Muscle layer of duodenum (tissue), 2 donors: ENCODE data around the gene TEX36.

ENCODE experiments used
- H3K27ac ChIP-seq: one replicate; pipeline ENCODE4 v1.7.0; 2013; ENCODE audit warnings: mild to moderate bottlenecking, low read length
- H3K27me3 ChIP-seq: one replicate; pipeline ENCODE4 v1.7.0; 2013; ENCODE audit warnings: low read depth, mild to moderate bottlenecking, control low read depth, low read length
- H3K36me3 ChIP-seq, 2 donors: one replicate each; pipeline ENCODE4 v1.7.0; 2013; ENCODE audit warnings: low read length in 2 of 2, control low read depth in 1 of 2, mild to moderate bottlenecking in 1 of 2; ENCODE audit not compliant: insufficient read depth in 2 of 2, control insufficient read depth in 1 of 2
- H3K4me1 ChIP-seq, 2 donors: one replicate each; pipeline ENCODE4 v1.7.0; 2013; ENCODE audit warnings: low read length in 2 of 2, mild to moderate bottlenecking in 2 of 2, control low read depth in 1 of 2, moderate library complexity in 1 of 2; ENCODE audit not compliant: insufficient read depth in 2 of 2, control insufficient read depth in 1 of 2
- H3K4me3 ChIP-seq, 2 donors: one replicate each; pipeline ENCODE4 v1.7.0; 2013; ENCODE audit warnings: low read length in 2 of 2, low read depth in 1 of 2, mild to moderate bottlenecking in 1 of 2
- H3K9me3 ChIP-seq, 2 donors: one replicate each; pipeline ENCODE4 v1.7.0; 2013; ENCODE audit warnings: low read length in 2 of 2, control low read depth in 1 of 2, mild to moderate bottlenecking in 1 of 2; ENCODE audit not compliant: control insufficient read depth in 1 of 2
- donor health status: healthy.

Gene TEX36

DNA sequence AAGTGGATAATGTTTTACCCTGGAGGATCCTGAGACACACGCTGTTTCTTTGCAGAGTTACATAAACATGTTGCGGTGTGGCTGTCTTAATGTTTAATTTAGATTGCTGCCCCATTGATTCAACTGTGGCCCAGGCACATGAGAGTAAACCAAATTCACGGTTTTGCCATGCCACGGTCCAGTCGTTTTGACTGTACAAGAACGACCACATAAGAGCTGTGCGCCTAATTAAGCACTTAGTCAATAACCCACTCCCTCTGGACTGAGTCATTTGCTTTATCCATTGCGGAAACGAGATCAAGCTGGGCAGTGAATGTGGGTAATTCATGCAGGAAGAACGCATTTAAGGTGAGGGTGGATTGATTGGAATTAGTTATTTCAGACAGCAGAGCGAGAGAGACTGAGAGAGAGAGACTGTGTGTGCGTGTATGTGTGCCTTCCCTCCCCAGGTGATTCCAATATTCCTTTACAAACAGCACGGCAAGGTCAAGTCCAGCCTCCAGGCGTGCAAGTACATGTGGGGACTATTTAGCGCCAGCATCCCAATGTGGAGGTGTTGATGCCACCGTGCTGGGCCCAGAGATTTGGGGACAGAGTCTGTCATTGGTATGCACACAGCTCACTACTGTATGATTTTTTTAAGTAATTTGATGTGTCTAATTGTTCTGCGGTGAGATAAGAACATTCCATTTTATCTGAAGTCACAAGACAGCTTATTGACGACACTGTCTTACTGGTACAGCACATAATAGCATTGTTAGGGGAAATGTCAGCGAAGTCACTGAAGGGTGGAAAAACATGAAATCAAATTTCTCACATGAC lies 8.4 kb upstream of the TEX36 start:
- H3K4me1 ChIP-seq = no peaks in the 10 kb centered on the region
- H3K9me3 ChIP-seq = no peaks in the 10 kb centered on the region
- H3K27ac ChIP-seq = no peak overlapping the region
- H3K36me3 ChIP-seq = no peaks in the 10 kb centered on the region
- no peaks in the 10 kb centered on the region for H3K27me3 ChIP-seq
- H3K4me3 ChIP-seq = no peak overlapping the region

DNA sequence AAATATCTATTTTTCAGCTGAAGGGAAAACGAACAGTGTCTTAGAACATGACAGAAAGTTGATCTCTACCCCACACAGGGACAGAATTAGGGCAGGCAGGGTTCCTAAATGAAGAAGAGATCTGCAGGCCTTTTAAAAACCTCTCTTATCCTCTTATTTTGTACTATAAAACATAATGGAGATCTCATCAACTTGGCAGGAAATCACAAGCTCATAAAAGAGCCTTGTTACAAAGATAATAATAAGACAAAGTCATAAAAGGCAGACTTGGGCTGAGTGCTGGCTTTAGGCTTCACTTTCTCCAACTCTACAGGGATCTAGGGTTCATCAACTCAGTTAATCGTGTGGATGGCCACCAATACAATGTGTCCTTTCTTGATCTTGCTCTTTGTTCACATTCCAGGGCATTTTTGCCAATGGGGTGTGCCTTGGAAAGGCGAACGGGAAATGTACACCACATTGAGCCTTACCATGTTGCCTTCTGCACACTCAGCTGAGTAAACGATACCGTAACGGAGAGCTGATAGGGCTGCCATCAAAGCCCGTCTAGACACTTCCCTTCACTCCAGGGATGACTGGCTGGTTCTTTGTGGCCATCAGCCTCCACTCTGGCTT lies 7.1 kb upstream of the TEX36 start:
- Histone ChIP-seq H3K9me3 (no peaks in the 10 kb centered on the region), H3K27me3 (no peaks in the 10 kb centered on the region), H3K27ac (no peak overlapping the region), H3K4me3 (no peak overlapping the region), H3K36me3 (no peaks in the 10 kb centered on the region), H3K4me1 (no peaks in the 10 kb centered on the region)

GRCh38 chr10:125687507-125688185 lies 4.7 kb upstream of the TEX36 start:
- Histone ChIP-seq H3K27ac (no peak overlapping the region), H3K27me3 (no peaks in the 10 kb centered on the region), H3K4me1 (no peaks in the 10 kb centered on the region), H3K36me3 (no peaks in the 10 kb centered on the region), H3K9me3 (no peaks in the 10 kb centered on the region), H3K4me3 (no peak overlapping the region)

- H3K9me3 ChIP-seq = no peaks in the 10 kb centered on the region
- no peaks in the 10 kb centered on the region for H3K4me1 ChIP-seq
- H3K4me3 ChIP-seq = no peak overlapping the region
- H3K36me3 ChIP-seq = no peaks in the 10 kb centered on the region
- H3K27me3 ChIP-seq = no peaks in the 10 kb centered on the region
- H3K27ac ChIP-seq = no peak overlapping the region
These were observed 1.6 kb upstream of the TEX36 start for GRCh38 chr10:125684581-125684980.

DNA sequence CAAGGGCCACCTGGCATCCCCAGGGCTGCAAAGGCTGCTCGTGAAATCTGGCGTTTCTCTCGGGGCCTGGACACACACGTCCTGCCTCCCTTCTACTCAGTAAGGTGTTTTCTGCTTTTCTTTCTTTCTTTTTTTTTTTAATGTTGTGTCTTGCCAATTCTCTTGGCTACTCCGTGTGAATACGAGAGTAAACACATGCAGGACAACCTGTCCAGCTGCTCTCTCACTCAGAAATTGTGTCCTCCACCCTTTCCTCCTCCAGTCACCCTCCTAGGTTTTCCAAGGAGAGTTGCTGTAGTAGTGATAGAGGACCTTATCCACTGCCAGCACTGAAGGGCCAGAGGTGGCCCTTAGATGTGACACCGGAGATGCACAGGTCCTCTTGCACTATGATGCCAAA lies 858 bp upstream of the TEX36 start:
- Histone ChIP-seq H3K27ac (no peak overlapping the region), H3K27me3 (no peaks in the 10 kb centered on the region), H3K36me3 (no peaks in the 10 kb centered on the region), H3K4me3 (no peak overlapping the region), H3K4me1 (no peaks in the 10 kb centered on the region), H3K9me3 (no peaks in the 10 kb centered on the region)

DNA sequence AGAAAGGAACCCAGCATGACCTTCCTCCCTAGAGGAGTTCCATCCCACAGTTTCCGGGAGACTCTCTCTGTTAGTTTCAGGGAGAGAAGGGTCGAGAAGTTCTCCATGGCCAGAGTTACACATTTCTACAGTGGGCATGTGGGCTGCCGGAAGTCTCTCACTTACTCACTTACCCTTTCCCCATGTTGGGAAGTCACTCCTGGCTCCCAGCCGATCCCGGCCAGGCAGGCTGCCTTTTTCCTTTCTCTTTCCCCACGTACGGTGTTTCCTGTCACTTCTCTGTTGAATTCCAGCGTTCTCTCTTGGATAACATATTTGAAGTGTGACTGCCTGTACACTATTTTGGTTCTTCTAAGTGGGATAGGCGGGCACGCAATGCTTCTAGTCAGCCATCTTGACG lies 3.5 kb downstream of the TEX36 start:
- Histone ChIP-seq H3K36me3 (no peaks in the 10 kb centered on the region), H3K9me3 (peaks cover 0 to 14% of the 10 kb centered on the region in 2 donors), H3K27me3 (no peaks in the 10 kb centered on the region), H3K4me1 (no peaks in the 10 kb centered on the region), H3K27ac (no peak overlapping the region), H3K4me3 (no peak overlapping the region)

- Histone ChIP-seq H3K27ac (no peak overlapping the region), H3K9me3 (peaks cover 0 to 17% of the 10 kb centered on the region in 2 donors), H3K4me3 (no peak overlapping the region), H3K36me3 (no peaks in the 10 kb centered on the region), H3K4me1 (no peaks in the 10 kb centered on the region), H3K27me3 (no peaks in the 10 kb centered on the region)
These were observed 10.1 kb downstream of the TEX36 start for GRCh38 chr10:125672884-125673283.

- no peak overlapping the region for H3K27ac ChIP-seq
- H3K9me3 ChIP-seq = no peaks in the 10 kb centered on the region
- no peak overlapping the region for H3K4me3 ChIP-seq
- no peaks in the 10 kb centered on the region for H3K27me3 ChIP-seq
- no peaks in the 10 kb centered on the region for H3K36me3 ChIP-seq
- H3K4me1 ChIP-seq = peaks cover 0 to 6% of the 10 kb centered on the region in 2 donors
These were observed 20.4 kb downstream of the TEX36 start for GRCh38 chr10:125662584-125662983.

GRCh38 chr10:125661941-125662515 lies 20.9 kb downstream of the TEX36 start:
- H3K4me3 ChIP-seq = no peak overlapping the region
- H3K27me3 ChIP-seq = no peaks in the 10 kb centered on the region
- no peaks in the 10 kb centered on the region for H3K9me3 ChIP-seq
- H3K27ac ChIP-seq = no peak overlapping the region
- H3K4me1 ChIP-seq = peaks cover 0 to 6% of the 10 kb centered on the region in 2 donors
- H3K36me3 ChIP-seq = no peaks in the 10 kb centered on the region

GRCh38 chr10:125661431-125661940 lies 21.5 kb downstream of the TEX36 start:
- Histone ChIP-seq H3K4me1 (peaks cover 0 to 6% of the 10 kb centered on the region in 2 donors), H3K9me3 (no peaks in the 10 kb centered on the region), H3K36me3 (no peaks in the 10 kb centered on the region), H3K27me3 (no peaks in the 10 kb centered on the region), H3K4me3 (no peak overlapping the region), H3K27ac (no peak overlapping the region)

DNA sequence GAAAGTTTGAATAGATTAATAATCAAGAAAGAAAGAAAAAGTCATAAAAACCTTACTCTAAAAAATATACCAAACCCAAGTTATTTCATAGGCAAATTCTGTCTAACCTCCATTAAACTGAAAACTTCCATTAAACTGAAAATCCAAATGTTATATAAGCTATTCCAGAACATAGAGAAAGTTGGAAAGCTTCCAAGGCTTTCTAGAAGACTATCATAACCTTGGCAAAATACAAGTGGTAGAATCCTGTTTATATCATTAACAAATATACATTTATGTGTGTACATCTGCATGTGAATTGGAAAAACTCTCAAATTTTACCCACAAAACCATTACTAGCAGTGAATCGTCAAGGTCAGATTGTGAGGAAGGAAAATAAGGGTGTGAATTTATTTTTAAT lies 23.9 kb downstream of the TEX36 start:
- H3K27me3 ChIP-seq = no peaks in the 10 kb centered on the region
- H3K4me1 ChIP-seq = peaks cover 0 to 6% of the 10 kb centered on the region in 2 donors
- H3K36me3 ChIP-seq = no peaks in the 10 kb centered on the region
- H3K4me3 ChIP-seq = no peak overlapping the region
- H3K27ac ChIP-seq = no peak overlapping the region
- H3K9me3 ChIP-seq = no peaks in the 10 kb centered on the region
